HepG2 (cell line): ENCODE data around the gene KCNAB2. TPM values are rescaled to one million over a fixed set of nuclear protein-coding genes. Genes with fewer than 3 reads are reported as not detected.

Experiments
- ATAC-seq: fragments of 200-7000 bp; cut with Tn5 transposase; 3 replicates; pipeline ENCODE4 v1.9.1; 2020; ENCODE audit warnings: mild to moderate bottlenecking, moderate library complexity
- BruUV-seq: library from RNA; stranded (reverse); fragments of 400-500 nt; replicated peaks from 2 replicates; lab custom pipeline; 2021; lab: Mats Ljungman, UMichigan
- CTCF ChIA-PET: fragments of 300-600 bp; formaldehyde crosslinking; extraction: SDS; loops from one replicate; lab custom pipeline; 2021; ENCODE audit warnings: low total read pairs, inconsistent platforms, low intra/inter-chr PET ratio; lab: Yijun Ruan, JAX
- POLR2A ChIA-PET: fragments of 350-600 bp; sonication (Branson Sonifier 250); formaldehyde crosslinking; loops from one replicate; lab custom pipeline; 2020; ENCODE audit warnings: antibody characterized with exemption, inconsistent platforms; lab: Yijun Ruan, JAX
- DNase-seq: peaks from one replicate; pipeline ENCODE4 v3.0.0-alpha.2; 2015; ENCODE audit warnings: low spot score
- FAIRE-seq: peaks from 3 replicates; lab custom pipeline; 2011; peaks lifted over from hg19 to GRCh38; lab: Jason Lieb, UNC
- H2AFZ ChIP-seq: one replicate; pipeline ENCODE4 v1.6.1; 2011; ENCODE audit warnings: low read length, inconsistent platforms
- H3K27ac ChIP-seq: fragments of 300-600 bp; 3 replicates; pipeline ENCODE4 v1.8.0; 2011; ENCODE audit warnings: mixed run types, mild to moderate bottlenecking, mixed read lengths, low read length, inconsistent platforms; ENCODE audit not compliant: insufficient read depth; ENCODE audit errors: extremely low read length
- H3K27me3 ChIP-seq, 2 experiments: fragments of 200-600 bp in 1 of 2; 2 replicates in 1 of 2; 3 replicates in 1 of 2; pipeline versions ENCODE4 v1.6.0 to v1.8.0; 2011; ENCODE audit warnings: low read length in 2 of 2, mild to moderate bottlenecking in 2 of 2, moderate library complexity in 2 of 2, inconsistent platforms in 1 of 2; ENCODE audit not compliant: insufficient read depth in 2 of 2, control insufficient read depth in 1 of 2
- H3K36me3 ChIP-seq, 2 experiments: fragments of 200-600 bp in 1 of 2; replicated peaks in 1 of 2; 2 replicates in 1 of 2; 3 replicates in 1 of 2; pipeline versions ENCODE4 v1.5.1 to v1.8.0; 2011; ENCODE audit warnings: low read length in 2 of 2, inconsistent platforms in 1 of 2; ENCODE audit not compliant: insufficient read depth in 2 of 2, control insufficient read depth in 1 of 2
- H3K4me1 ChIP-seq: 2 replicates; pipeline ENCODE4 v1.5.1; 2012; ENCODE audit warnings: low read length, inconsistent platforms; ENCODE audit not compliant: insufficient read depth
- H3K4me2 ChIP-seq: 2 replicates; pipeline ENCODE4 v1.6.0; 2011; ENCODE audit warnings: low read depth, low read length, inconsistent platforms
- H3K4me3 ChIP-seq, 3 experiments: fragments of 200-600 bp in 1 of 3; sonication (generic), shearing (Covaris generic) in 1 of 3; replicated peaks in 1 of 3; 2 replicates each; pipeline ENCODE4 v1.5.1; 2011 to 2016; ENCODE audit warnings: low read length in 3 of 3, inconsistent platforms in 2 of 3, low read depth in 2 of 3, mild to moderate bottlenecking in 2 of 3, control low read depth in 1 of 3, mixed read lengths in 1 of 3; ENCODE audit not compliant: insufficient read depth in 1 of 3
- H3K79me2 ChIP-seq: one replicate; pipeline ENCODE4 v1.6.1; 2011; ENCODE audit warnings: low read length, inconsistent platforms; ENCODE audit not compliant: insufficient read depth
- H3K9ac ChIP-seq: 2 replicates; pipeline ENCODE4 v1.6.0; 2011; ENCODE audit warnings: mild to moderate bottlenecking, low read depth, low read length, inconsistent platforms; ENCODE audit not compliant: insufficient read depth
- H3K9me3 ChIP-seq: 2 replicates; pipeline ENCODE4 v1.5.1; 2012; ENCODE audit warnings: mild to moderate bottlenecking, low read length
- H4K20me1 ChIP-seq: 2 replicates; pipeline ENCODE4 v1.6.0; 2011; ENCODE audit warnings: inconsistent platforms, mild to moderate bottlenecking, low read length, moderate library complexity; ENCODE audit not compliant: insufficient read depth
- AGO2 ChIP-seq: fragments of 200-400 bp; formaldehyde crosslinking; optimal IDR thresholded peaks from 2 replicates; pipeline ENCODE3; 2017; ENCODE audit warnings: mild to moderate bottlenecking, low read depth, low read length, moderate library complexity
- CCDC6 ChIP-seq: sonication (generic); formaldehyde crosslinking; IDR thresholded peaks from 2 replicates; pipeline ENCODE4 v1.8.1; 2022; ENCODE audit warnings: mild to moderate bottlenecking, missing genetic modification reagents, moderate library complexity
- HOXA5 ChIP-seq: sonication (generic); formaldehyde crosslinking; IDR thresholded peaks from 2 replicates; pipeline ENCODE4 v1.4.0; 2020; ENCODE audit warnings: missing genetic modification reagents
- PLRG1 ChIP-seq: fragments of 450-650 bp; conservative IDR thresholded peaks from 2 replicates; pipeline ENCODE4 v1.6.1; 2016
- SIN3A ChIP-seq: IDR thresholded peaks from 2 replicates; pipeline ENCODE4 v1.6.1; 2011; ENCODE audit warnings: low read depth, mild to moderate bottlenecking, control low read depth, low read length, borderline replicate concordance
- WIZ ChIP-seq: sonication (generic); formaldehyde crosslinking; IDR thresholded peaks from 2 replicates; pipeline ENCODE4 v1.5.1; 2020; ENCODE audit warnings: mild to moderate bottlenecking, missing genetic modification reagents
- ZNF207 ChIP-seq: fragments of 450-650 bp; IDR thresholded peaks from 2 replicates; pipeline ENCODE4 v1.6.1; 2016; ENCODE audit warnings: antibody characterized with exemption, borderline replicate concordance
- ZNF432 ChIP-seq: sonication (generic); formaldehyde crosslinking; IDR thresholded peaks from 2 replicates; pipeline ENCODE4 v1.5.0; 2020; ENCODE audit warnings: missing genetic modification reagents, mild to moderate bottlenecking, borderline replicate concordance
- ZNF672 ChIP-seq: sonication (generic); formaldehyde crosslinking; IDR thresholded peaks from 2 replicates; pipeline ENCODE4 v1.8.1; 2022; ENCODE audit warnings: missing genetic modification reagents
- ZNF781 ChIP-seq: sonication (generic); formaldehyde crosslinking; IDR thresholded peaks from 2 replicates; pipeline ENCODE4 v1.5.1; 2020; ENCODE audit warnings: borderline replicate concordance, mild to moderate bottlenecking, missing genetic modification reagents; ENCODE audit errors: not compliant biosample characterization
- WGBS: methylation state at CpG from one replicate; pipeline ENCODE4 v1.1.6; 2017; ENCODE audit warnings: low lambda C conversion rate; 5-methylcytosine and 5-hydroxymethylcytosine counted together
- in situ Hi-C: cut with HindIII; loops from 2 replicates; pipeline ENCODE4 v1.10.0; 2017; ENCODE audit warnings: low pct_unique_long_range_greater_than_20kb; ENCODE audit not compliant: extremely low pct_ligation_motif_present
- intact Hi-C: fragments of 100-400 bp; cut with micrococcal nuclease; formaldehyde crosslinking; loops from one replicate; pipeline ENCODE4 v1.10.0; 2022; ENCODE audit not compliant: unreplicated experiment
- polyA plus RNA-seq, 8 experiments: library from polyadenylated mRNA; depleted of rRNA in 3 of 8; stranded (reverse) in 7 of 8; unstranded in 1 of 8; fragments of >200 nt; fragmentation: Illumina TruSeq in 4 of 8; extraction: Trizol in 4 of 8; gene quantifications; 2 replicates each; pipeline versions ENCODE4 v1.2.1 to v1.2.3, GENCODE V29; 2011 to 2016; ENCODE audit warnings: low read depth in 4 of 8, missing spikeins in 1 of 8, mixed read lengths in 1 of 8; ENCODE audit not compliant: insufficient read depth in 1 of 8
- total RNA-seq, 5 experiments: library from RNA; depleted of rRNA; stranded (reverse); fragments of >200 nt; fragmentation: Illumina TruSeq; extraction: Trizol; gene quantifications; 2 replicates each; pipeline ENCODE4 v1.2.3, GENCODE V29; 2016; ENCODE audit warnings: low read depth in 1 of 5
- TF ChIP-seq, protein P1 (sequence below): sonication (generic); formaldehyde crosslinking; IDR thresholded peaks from 2 replicates; pipeline ENCODE4 v1.4.0; 2020; ENCODE audit warnings: mild to moderate bottlenecking, missing genetic modification reagents
- TF ChIP-seq, protein P2 (sequence below): sonication (generic); formaldehyde crosslinking; IDR thresholded peaks from 2 replicates; pipeline ENCODE4 v1.4.0; 2020; ENCODE audit warnings: missing genetic modification reagents; ENCODE audit errors: not compliant biosample characterization

The KCNAB2 gene
- total and polyA plus RNA-seq, 2 of the 13 experiments (the other 11 are each of a cell fraction or from before 2014, with no cell fraction given) = 6.2 to 8.8 TPM

DNA sequence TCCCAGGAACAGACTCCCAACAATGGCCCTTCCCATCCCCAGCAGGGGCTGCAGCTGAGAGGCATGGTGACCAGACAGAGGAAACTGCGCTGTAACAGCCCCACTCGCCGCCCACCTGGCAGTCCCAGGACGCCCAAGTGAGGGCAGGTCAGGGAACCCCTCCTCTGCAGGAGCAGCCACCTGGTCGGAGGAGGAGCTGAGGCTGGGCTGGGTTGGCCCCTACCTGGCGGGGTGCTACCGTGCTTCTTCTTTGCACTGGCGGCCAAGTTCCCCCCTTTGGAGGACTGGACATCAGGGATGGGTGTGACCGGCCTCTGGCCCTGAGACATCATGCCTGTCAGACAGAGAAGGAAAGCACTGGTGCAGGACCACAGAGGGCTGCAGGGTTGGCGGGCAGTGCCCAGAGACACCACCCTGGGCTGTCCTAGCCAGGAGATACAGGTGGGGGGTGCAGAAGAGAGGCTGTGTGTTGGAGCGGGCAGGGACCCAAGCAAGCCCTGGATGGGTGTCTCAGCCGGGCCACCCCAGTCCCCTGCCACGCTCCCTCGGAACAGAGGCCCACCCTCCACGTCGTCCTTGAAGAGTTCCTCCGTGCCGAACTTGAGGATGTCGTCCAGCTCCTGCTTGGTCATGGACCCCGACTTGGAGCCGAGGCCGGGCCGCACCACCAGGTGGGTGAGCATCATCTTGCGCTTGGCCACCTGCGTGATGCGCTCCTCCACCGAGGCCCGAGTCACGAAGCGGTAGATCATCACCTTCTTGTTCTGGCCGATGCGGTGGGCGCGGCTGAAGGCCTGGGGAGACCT is 82.8 kb downstream of the KCNAB2 start:
- Histone ChIP-seq H3K79me2 (no peaks in the 10 kb centered on the region), H3K9ac (no peak overlapping the region), H3K4me3 (no peak overlapping the region), H2AFZ (no peak overlapping the region), H4K20me1 (no peaks in the 10 kb centered on the region), H3K4me2 (no peak overlapping the region), H3K27ac (no peak overlapping the region), H3K36me3 (no peaks in the 10 kb centered on the region), H3K9me3 (peaks cover 9% of the 10 kb centered on the region), H3K27me3 (peaks cover 4 to 31% of the 10 kb centered on the region in 2 experiments; a peak in 3 of 5 replicates), H3K4me1 (peaks cover 23% of the 10 kb centered on the region)
- intact Hi-C loops = no loop called here
- ATAC-seq = no peak
- CTCF ChIA-PET = no interaction called here
- in situ Hi-C loops = no loop called here
- WGBS = 87% methylated on average over 23 of the region's 34 CpGs
- BruUV-seq = no TSS peak
- FAIRE-seq = no peak
- no peak for DNase-seq
- POLR2A ChIA-PET = no interaction called here
- TF ChIP-seq WIZ (CRISPR knock-in tag) = no peak
- no peak for TF ChIP-seq AGO2
- TF ChIP-seq ZNF781 (CRISPR knock-in tag) = no peak
- TF ChIP-seq SIN3A = no peak
- no peak for TF ChIP-seq CCDC6
- TF ChIP-seq, protein P1, sequence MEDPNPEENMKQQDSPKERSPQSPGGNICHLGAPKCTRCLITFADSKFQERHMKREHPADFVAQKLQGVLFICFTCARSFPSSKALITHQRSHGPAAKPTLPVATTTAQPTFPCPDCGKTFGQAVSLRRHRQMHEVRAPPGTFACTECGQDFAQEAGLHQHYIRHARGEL (CRISPR knock-in tag) = no peak
- no peak for TF ChIP-seq ZNF672
- TF ChIP-seq ZNF207 = no peak
- TF ChIP-seq PLRG1 = no peak
- TF ChIP-seq, protein P2, sequence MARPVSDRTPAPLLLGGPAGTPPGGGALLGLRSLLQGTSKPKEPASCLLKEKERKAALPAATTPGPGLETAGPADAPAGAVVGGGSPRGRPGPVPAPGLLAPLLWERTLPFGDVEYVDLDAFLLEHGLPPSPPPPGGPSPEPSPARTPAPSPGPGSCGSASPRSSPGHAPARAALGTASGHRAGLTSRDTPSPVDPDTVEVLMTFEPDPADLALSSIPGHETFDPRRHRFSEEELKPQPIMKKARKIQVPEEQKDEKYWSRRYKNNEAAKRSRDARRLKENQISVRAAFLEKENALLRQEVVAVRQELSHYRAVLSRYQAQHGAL = no peak
- no peak for TF ChIP-seq ZNF432 (CRISPR knock-in tag)
- no peak for TF ChIP-seq HOXA5 (CRISPR knock-in tag)
